Stimulated activated CD8-positive, alpha-beta memory T cell treated with anti-CD3 and anti-CD28 coated beads, Interleukin-7, amount 100 ng/mL, for 48 hours (primary cell): ENCODE data around the gene MBD3.
"Not testable (repeated sequence)": the region's sequence is repeated elsewhere in the genome, so short reads cannot be mapped to it uniquely, and the experiment has no call there.

Experiments used
- DNase-seq, 2 donors: peaks; one replicate each; pipeline ENCODE4 v3.0.0-alpha.2; 2020; ENCODE audit warnings: low read depth in 1 of 2; ENCODE audit errors: extremely low read depth in 1 of 2

MBD3 gene

GRCh38 chr19:1592755-1593500, at the start of gene MBD3:
Gene MBD3, minus strand, starts transcription at chr19:1592865. Its CDS starts 234 bp downstream, at chr19:1592631.
- DNase-seq: peak; percentile 81

- DNase-seq: not testable (repeated sequence)
Measured at GRCh38 chr19:1640893-1641448, 48.3 kb upstream of the MBD3 start.

- DNase-seq: no peak
Measured at GRCh38 chr19:1636325-1637236, 43.9 kb upstream of the MBD3 start.

- no peak for DNase-seq
Measured at GRCh38 chr19:1634938-1635243, 42.2 kb upstream of the MBD3 start.

GRCh38 chr19:1634242-1634937, 41.7 kb upstream of the MBD3 start:
- DNase-seq: no peak

- DNase-seq: no peak
Measured at GRCh38 chr19:1633269-1633826, 40.7 kb upstream of the MBD3 start.

- DNase-seq: no peak
Measured at GRCh38 chr19:1632462-1633268, 40.0 kb upstream of the MBD3 start.

GRCh38 chr19:1631557-1632100, 39.0 kb upstream of the MBD3 start:
- DNase-seq: no peak

GRCh38 chr19:1630811-1631210, 38.1 kb upstream of the MBD3 start:
- no peak for DNase-seq

GRCh38 chr19:1630012-1630411, 37.3 kb upstream of the MBD3 start:
- DNase-seq: no peak

GRCh38 chr19:1629256-1629808, 36.7 kb upstream of the MBD3 start:
- DNase-seq: no peak

GRCh38 chr19:1627194-1627593, 34.5 kb upstream of the MBD3 start:
- DNase-seq: no peak

- no peak for DNase-seq
Measured at GRCh38 chr19:1626417-1627010, 33.8 kb upstream of the MBD3 start.

- DNase-seq: peak in 1 of 2 donors; percentile 25
Measured at GRCh38 chr19:1624458-1624857, 31.8 kb upstream of the MBD3 start.

- no peak for DNase-seq
Measured at GRCh38 chr19:1622541-1622940, 29.9 kb upstream of the MBD3 start.

- no peak for DNase-seq
Measured at GRCh38 chr19:1622007-1622406, 29.3 kb upstream of the MBD3 start.

GRCh38 chr19:1621574-1621973, 28.9 kb upstream of the MBD3 start:
- no peak for DNase-seq

GRCh38 chr19:1621021-1621420, 28.4 kb upstream of the MBD3 start:
- no peak for DNase-seq

- no peak for DNase-seq
Measured at GRCh38 chr19:1620502-1620901, 27.8 kb upstream of the MBD3 start.
